GM12878 (cell line): ENCODE measurements around the gene IRAK3. TPM values are rescaled to one million over a fixed set of nuclear protein-coding genes. Genes with fewer than 3 reads are reported as not detected.

Experiments
- FOS ChIP-seq: IDR thresholded peaks from 3 replicates; pipeline ENCODE4 v1.6.1; 2011; ENCODE audit warnings: borderline replicate concordance; ENCODE audit not compliant: insufficient read length; ENCODE audit errors: extremely low read depth
- HDAC6 ChIP-seq: fragments of 200-600 bp; sonication (generic); IDR thresholded peaks from one replicate; pipeline ENCODE4 v1.8.0; 2017; ENCODE audit warnings: antibody characterized with exemption; ENCODE audit not compliant: unreplicated experiment
- KAT2A ChIP-seq: conservative IDR thresholded peaks from 2 replicates; pipeline ENCODE4 v1.6.1; 2011; ENCODE audit warnings: low read depth, low read length; ENCODE audit not compliant: control insufficient read depth
- PAX8 ChIP-seq: fragments of 450-650 bp; IDR thresholded peaks from 2 replicates; pipeline ENCODE4 v1.6.1; 2017; ENCODE audit warnings: mild to moderate bottlenecking, moderate library complexity
- RAD51 ChIP-seq: fragments of 450-650 bp; IDR thresholded peaks from 2 replicates; pipeline ENCODE4 v1.6.1; 2016; ENCODE audit warnings: moderate library complexity, mild to moderate bottlenecking, inconsistent platforms
- SUZ12 ChIP-seq: fragments of 200-600 bp; sonication (generic); IDR thresholded peaks from one replicate; pipeline ENCODE4 v1.6.1; 2018; ENCODE audit warnings: antibody characterized with exemption, mild to moderate bottlenecking; ENCODE audit not compliant: unreplicated experiment
- ZNF384 ChIP-seq: IDR thresholded peaks from 2 replicates; pipeline ENCODE4 v1.6.1; 2012; ENCODE audit warnings: low read depth, mild to moderate bottlenecking, low read length, improper control_type of control experiment, borderline replicate concordance
- polyA plus RNA-seq, 11 experiments: library from polyadenylated mRNA; depleted of rRNA in 4 of 11; unstranded in 6 of 11; stranded (reverse) in 5 of 11; fragments of >200 nt; fragmentation: Nextera tagmentation in 4 of 11; fragmentation: Illumina TruSeq in 1 of 11; extraction: Ambion mirVana in 4 of 11; extraction: Trizol in 1 of 11; gene quantifications; 1 replicate in 1 of 11; 2 replicates in 10 of 11; pipeline versions ENCODE4 v1.2.1 to v1.2.3, GENCODE V29; 2011 to 2016; ENCODE audit warnings: inconsistent platforms in 2 of 11, missing spikeins in 2 of 11, low read depth in 1 of 11
- total RNA-seq, 4 experiments: library from RNA; depleted of rRNA in 3 of 4; stranded (reverse); fragments of >200 nt in 3 of 4; fragmentation: Illumina TruSeq in 1 of 4; extraction: Trizol in 1 of 4; gene quantifications; 2 replicates each; pipeline versions ENCODE4 v1.2.1 to v1.2.3, GENCODE V29; 2013 to 2021
- TF ChIP-seq, protein P1 (sequence below): fragments of 150-350 bp; IDR thresholded peaks from 2 replicates; pipeline ENCODE4 v1.6.1; 2016; ENCODE audit warnings: low read depth, low read length
- TF ChIP-seq, protein P2 (sequence below), 3 experiments: IDR thresholded peaks in 2 of 3; conservative IDR thresholded peaks in 1 of 3; 2 replicates each; pipeline ENCODE4 v1.5.1; 2011; ENCODE audit warnings: low read depth in 3 of 3, low read length in 3 of 3, mild to moderate bottlenecking in 3 of 3, control low read depth in 2 of 3, moderate library complexity in 2 of 3, inconsistent platforms in 1 of 3, mixed read lengths in 1 of 3; ENCODE audit not compliant: control insufficient read depth in 2 of 3, insufficient read depth in 1 of 3; ENCODE audit errors: extremely low read depth in 1 of 3

The IRAK3 gene
- total and polyA plus RNA-seq, 10 of the 15 experiments (the other 5 are each of a cell fraction or from before 2014, with no cell fraction given): 1.4 to 14.1 (median 5.4) TPM

GRCh38 chr12:66144791-66145754, 43.9 kb upstream of the IRAK3 start (continued):
- TF ChIP-seq, protein P1, sequence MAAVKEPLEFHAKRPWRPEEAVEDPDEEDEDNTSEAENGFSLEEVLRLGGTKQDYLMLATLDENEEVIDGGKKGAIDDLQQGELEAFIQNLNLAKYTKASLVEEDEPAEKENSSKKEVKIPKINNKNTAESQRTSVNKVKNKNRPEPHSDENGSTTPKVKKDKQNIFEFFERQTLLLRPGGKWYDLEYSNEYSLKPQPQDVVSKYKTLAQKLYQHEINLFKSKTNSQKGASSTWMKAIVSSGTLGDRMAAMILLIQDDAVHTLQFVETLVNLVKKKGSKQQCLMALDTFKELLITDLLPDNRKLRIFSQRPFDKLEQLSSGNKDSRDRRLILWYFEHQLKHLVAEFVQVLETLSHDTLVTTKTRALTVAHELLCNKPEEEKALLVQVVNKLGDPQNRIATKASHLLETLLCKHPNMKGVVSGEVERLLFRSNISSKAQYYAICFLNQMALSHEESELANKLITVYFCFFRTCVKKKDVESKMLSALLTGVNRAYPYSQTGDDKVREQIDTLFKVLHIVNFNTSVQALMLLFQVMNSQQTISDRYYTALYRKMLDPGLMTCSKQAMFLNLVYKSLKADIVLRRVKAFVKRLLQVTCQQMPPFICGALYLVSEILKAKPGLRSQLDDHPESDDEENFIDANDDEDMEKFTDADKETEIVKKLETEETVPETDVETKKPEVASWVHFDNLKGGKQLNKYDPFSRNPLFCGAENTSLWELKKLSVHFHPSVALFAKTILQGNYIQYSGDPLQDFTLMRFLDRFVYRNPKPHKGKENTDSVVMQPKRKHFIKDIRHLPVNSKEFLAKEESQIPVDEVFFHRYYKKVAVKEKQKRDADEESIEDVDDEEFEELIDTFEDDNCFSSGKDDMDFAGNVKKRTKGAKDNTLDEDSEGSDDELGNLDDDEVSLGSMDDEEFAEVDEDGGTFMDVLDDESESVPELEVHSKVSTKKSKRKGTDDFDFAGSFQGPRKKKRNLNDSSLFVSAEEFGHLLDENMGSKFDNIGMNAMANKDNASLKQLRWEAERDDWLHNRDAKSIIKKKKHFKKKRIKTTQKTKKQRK: no peak
- TF ChIP-seq SUZ12: no peak
- no peak for TF ChIP-seq FOS
- TF ChIP-seq RAD51: no peak
- TF ChIP-seq ZNF384: no peak
- TF ChIP-seq PAX8: no peak
- no peak for TF ChIP-seq HDAC6
- no peak for TF ChIP-seq KAT2A
- TF ChIP-seq, protein P2, sequence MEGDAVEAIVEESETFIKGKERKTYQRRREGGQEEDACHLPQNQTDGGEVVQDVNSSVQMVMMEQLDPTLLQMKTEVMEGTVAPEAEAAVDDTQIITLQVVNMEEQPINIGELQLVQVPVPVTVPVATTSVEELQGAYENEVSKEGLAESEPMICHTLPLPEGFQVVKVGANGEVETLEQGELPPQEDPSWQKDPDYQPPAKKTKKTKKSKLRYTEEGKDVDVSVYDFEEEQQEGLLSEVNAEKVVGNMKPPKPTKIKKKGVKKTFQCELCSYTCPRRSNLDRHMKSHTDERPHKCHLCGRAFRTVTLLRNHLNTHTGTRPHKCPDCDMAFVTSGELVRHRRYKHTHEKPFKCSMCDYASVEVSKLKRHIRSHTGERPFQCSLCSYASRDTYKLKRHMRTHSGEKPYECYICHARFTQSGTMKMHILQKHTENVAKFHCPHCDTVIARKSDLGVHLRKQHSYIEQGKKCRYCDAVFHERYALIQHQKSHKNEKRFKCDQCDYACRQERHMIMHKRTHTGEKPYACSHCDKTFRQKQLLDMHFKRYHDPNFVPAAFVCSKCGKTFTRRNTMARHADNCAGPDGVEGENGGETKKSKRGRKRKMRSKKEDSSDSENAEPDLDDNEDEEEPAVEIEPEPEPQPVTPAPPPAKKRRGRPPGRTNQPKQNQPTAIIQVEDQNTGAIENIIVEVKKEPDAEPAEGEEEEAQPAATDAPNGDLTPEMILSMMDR (IDR thresholded peaks at IDR 0.05 in 2 of 3, conservative IDR thresholded peaks at IDR 0.05 in 1 of 3; ENCODE audit: control insufficient read depth in 2 of 3, extremely low read depth in 1 of 3, insufficient read depth in 1 of 3, low read depth in 3 of 3, low read length in 3 of 3): peak; percentile 9 to 59 (median 17); a peak in 2 of 6 replicates
